GM23338 (cell line): ENCODE data around the gene GPC5.

Experiments
- CTCF ChIP-seq, 2 experiments: fragments of 200-600 bp in 1 of 2; sonication (generic) in 1 of 2; conservative IDR thresholded peaks; 2 replicates each; pipeline versions ENCODE4 v1.5.1 to v1.6.1; 2016 to 2017; ENCODE audit warnings: antibody characterized with exemption in 2 of 2, low read depth in 2 of 2, mild to moderate bottlenecking in 2 of 2, moderate library complexity in 1 of 2
- ETS1 ChIP-seq: IDR thresholded peaks from 2 replicates; pipeline ENCODE4 v1.6.1; 2016; ENCODE audit warnings: antibody characterized with exemption
- EZH2 ChIP-seq: fragments of 200-600 bp; sonication (generic); IDR thresholded peaks from one replicate; pipeline ENCODE4 v1.8.0; 2017; ENCODE audit warnings: antibody characterized with exemption, mild to moderate bottlenecking, low read depth; ENCODE audit not compliant: unreplicated experiment
- EZH2phosphoT487 ChIP-seq: fragments of 200-600 bp; sonication (generic); IDR thresholded peaks from one replicate; pipeline ENCODE4 v1.8.1; 2018; ENCODE audit warnings: antibody characterized with exemption; ENCODE audit not compliant: unreplicated experiment
- JUNB ChIP-seq: IDR thresholded peaks from one replicate; pipeline ENCODE4 v1.6.1; 2016; ENCODE audit warnings: antibody characterized with exemption; ENCODE audit not compliant: unreplicated experiment
- NANOG ChIP-seq: IDR thresholded peaks from 2 replicates; pipeline ENCODE4 v1.6.1; 2016; ENCODE audit warnings: antibody characterized with exemption, borderline replicate concordance
- POLR2AphosphoS5 ChIP-seq: IDR thresholded peaks from 2 replicates; pipeline ENCODE4 v1.6.1; 2016; ENCODE audit warnings: antibody characterized with exemption, low read depth
- REST ChIP-seq: IDR thresholded peaks from one replicate; pipeline ENCODE4 v1.6.1; 2018; ENCODE audit warnings: antibody characterized with exemption; ENCODE audit not compliant: unreplicated experiment
- ZNF114 ChIP-seq: fragments of 250-450 bp; sonication (Bioruptor Pico); IDR thresholded peaks from 2 replicates; pipeline ENCODE4 v1.5.0; 2020; ENCODE audit warnings: mild to moderate bottlenecking, moderate library complexity
- ZNF462 ChIP-seq: fragments of 250-450 bp; sonication (Bioruptor Pico); IDR thresholded peaks from 2 replicates; pipeline ENCODE4 v1.5.0; 2020; ENCODE audit warnings: mild to moderate bottlenecking, moderate library complexity

GRCh38 chr13:92312823-92313222 is 914.4 kb downstream of the GPC5 start:
- TF ChIP-seq EZH2 (no peak), CTCF (conservative IDR thresholded peaks at IDR 0.05; ENCODE audit: low read depth in 2 of 2) (no peak), EZH2phosphoT487 (no peak), REST (no peak), POLR2AphosphoS5 (no peak), NANOG (no peak), JUNB (no peak), ZNF114 (CRISPR knock-in tag) (no peak), ETS1 (no peak), ZNF462 (CRISPR knock-in tag) (no peak)
